Midbrain (tissue), 1 donor: ENCODE data around the gene KRT2.

Experiments used
- DNase-seq: peaks from one replicate; lab custom pipeline; 2025; lab: John Stamatoyannopoulos, UW

The KRT2 gene

GRCh38 chr12:52651726-52652261 is at the start of gene KRT2:
TSS of gene KRT2 (minus strand) at chr12:52652211. CDS start at chr12:52652142, 69 bp downstream.
- no peak for DNase-seq

GRCh38 chr12:52701281-52701680 is 49.3 kb upstream of the KRT2 start:
- DNase-seq = no peak

DNA sequence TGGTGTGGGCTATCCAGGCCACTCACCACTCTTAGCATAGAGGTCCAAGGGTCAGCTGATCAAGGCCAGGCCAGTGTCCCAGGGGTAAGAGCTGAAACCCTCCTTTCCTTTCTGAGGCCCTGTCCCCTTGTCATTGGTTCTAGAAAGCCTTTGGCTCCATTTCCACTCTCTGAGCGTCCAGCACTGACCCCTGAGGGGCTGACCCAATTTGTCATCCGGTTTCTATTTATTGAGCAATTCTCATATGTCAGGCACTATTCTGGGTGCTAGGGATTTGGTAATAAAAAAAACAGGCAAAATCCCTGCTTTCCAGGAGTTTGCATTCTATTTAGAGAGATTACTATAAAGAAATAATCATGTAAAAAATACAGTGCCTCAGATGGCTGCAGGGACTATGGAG is 47.9 kb upstream of the KRT2 start:
- DNase-seq = no peak

- no peak for DNase-seq
Observed at GRCh38 chr12:52699373-52699772, 47.4 kb upstream of the KRT2 start.

DNA sequence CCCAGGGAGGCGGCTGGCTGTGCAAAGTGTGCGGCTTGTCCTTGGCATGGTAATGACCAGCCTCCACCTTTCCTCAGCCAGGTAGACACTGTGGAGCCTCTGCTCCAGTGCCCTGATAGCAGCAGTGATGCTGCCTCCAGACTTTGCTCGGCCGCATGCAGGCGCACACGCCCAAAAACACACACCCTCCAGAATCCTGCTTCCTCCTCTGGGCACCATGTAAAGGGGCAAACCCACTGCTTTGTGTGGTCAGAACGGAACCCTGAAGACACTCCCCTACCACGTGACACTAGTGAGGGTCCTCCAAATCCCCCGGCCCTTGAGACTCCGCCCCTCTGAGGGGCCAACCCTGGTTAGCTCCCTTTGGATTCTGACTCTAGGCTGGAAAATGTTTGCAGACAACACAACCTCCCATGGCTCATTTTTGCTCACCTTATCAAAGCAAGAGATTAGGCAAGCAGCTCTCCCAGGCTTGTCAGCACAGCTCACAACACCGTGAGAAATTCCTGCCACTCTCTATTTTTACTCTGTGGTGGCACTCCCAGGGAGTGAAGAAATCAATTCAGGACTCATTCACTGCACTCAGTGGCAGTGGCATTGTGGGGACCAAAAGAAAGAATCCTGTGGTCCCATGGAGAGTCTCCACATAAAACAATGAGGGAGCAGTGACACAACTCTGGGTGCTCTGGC is 46.8 kb upstream of the KRT2 start:
- no peak for DNase-seq

DNA sequence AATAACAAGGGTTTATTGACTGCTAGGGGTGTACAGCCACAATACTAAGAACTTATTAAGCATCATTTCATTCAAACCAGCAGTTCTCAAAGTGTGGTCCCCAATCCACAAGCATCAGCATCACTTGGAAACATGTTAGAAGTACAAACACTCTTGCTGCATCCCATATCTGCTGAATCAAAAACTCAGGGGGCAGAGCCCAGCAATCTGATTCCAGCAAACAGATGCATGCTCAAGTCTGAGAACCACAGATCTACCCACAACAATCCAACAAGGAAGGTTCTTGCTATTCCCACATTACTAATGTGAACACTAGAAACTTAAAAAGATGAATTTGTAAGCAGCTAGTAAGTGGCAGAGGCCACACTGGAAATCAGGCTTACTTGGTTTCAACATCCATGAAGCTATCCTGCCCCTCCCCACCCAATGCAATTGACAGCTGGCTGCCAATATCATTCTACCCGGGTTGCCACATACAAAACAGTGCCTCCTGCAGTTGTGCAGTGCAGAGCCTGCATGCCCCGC is 45.1 kb upstream of the KRT2 start:
- DNase-seq = no peak

DNA sequence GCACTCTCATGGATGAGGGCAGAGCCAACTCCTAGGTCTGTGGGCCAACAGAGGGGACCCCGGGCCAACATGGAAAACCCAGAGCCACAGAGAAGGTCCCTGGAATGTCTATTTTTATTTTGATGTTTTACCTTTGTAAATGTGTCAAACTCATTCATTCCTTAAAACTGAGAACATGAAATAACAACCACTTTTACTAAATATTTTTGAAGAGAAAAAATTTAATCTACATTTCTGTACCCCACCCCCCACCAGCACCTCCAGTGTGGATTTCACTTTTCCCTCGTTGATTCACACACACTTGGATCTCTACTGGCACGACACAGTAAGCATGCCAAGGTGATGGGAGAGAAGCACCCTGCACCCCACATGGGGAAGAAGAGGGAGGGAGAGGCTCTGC is 44.6 kb upstream of the KRT2 start:
- no peak for DNase-seq

GRCh38 chr12:52695039-52695438 is 43.0 kb upstream of the KRT2 start:
- no peak for DNase-seq

- DNase-seq = no peak
Observed at GRCh38 chr12:52694151-52694550, 42.1 kb upstream of the KRT2 start.

- DNase-seq = no peak
Observed at GRCh38 chr12:52693261-52693660, 41.2 kb upstream of the KRT2 start.

DNA sequence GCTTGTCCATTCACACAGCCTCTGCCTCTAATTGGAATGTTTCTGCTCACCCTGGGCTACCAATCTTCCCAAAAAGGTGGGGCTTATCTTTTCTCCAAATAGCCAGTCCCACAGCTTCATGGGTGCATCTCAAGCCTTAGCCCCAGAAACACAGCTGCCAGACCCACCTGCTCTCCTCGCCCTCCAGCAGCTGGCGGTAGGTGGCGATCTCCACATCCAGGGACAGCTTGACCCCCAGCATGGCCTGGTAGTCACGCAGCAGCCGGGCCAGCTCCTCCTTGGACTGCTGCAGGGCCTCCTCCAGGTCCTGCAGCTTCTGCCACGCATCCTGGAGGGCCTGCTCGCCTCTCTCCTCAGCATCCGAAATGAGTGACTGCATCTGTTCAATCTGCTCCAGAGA is 40.2 kb upstream of the KRT2 start:
- DNase-seq = no peak

- no peak for DNase-seq
Observed at GRCh38 chr12:52691841-52692150, 39.8 kb upstream of the KRT2 start.

GRCh38 chr12:52691076-52691840 is 39.2 kb upstream of the KRT2 start:
- DNase-seq = no peak

GRCh38 chr12:52690351-52691075 is 38.5 kb upstream of the KRT2 start:
- no peak for DNase-seq

DNA sequence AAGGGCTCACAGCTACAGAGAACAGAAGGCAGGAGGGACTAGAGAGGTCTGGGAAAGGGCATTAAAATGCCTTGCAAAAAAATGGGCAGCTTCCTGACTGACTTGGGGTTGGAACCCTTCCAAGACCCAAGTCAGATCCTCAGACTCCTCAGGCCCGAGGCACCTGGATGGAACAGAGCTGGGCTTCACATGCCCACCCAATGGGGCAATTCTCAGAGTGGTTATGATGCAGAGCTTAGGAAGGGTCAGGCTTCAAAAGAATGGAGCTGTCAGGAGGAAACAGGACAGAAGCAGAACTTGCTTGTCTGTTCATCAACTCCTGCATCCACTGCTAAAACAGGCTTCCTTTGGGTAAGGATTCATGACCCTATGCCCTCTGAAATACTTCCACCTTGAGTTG is 37.9 kb upstream of the KRT2 start:
- no peak for DNase-seq

GRCh38 chr12:52689239-52689638 is 37.2 kb upstream of the KRT2 start:
- DNase-seq = no peak

- no peak for DNase-seq
Observed at GRCh38 chr12:52688481-52688880, 36.5 kb upstream of the KRT2 start.

- no peak for DNase-seq
Observed at GRCh38 chr12:52687497-52688385, 35.7 kb upstream of the KRT2 start.

GRCh38 chr12:52686756-52687487 is 34.9 kb upstream of the KRT2 start:
- DNase-seq = no peak

DNA sequence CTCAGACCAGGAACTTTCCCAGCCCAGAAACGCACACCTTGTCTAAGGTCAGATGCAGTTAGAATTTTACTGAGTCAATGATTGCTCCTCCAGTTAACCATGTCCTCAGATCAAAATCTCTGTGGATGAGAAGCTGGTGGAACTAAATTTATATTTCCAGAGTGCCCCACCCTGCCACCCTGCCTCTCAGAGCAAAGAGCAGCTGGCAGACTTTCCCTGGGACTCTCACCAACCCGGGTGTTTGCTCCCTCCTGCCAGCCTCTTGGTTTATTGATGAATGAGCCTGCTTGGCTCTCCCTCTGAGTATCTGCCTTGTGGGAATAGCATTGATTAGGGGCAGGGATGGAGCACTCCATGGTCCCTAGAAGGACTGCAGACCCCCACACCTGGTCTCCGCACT is 34.1 kb upstream of the KRT2 start:
- DNase-seq = no peak

GRCh38 chr12:52685406-52685890 is 33.4 kb upstream of the KRT2 start:
- DNase-seq = no peak
